ENCODE measurements around the gene MBOAT2. TPM values are rescaled to one million over a fixed set of nuclear protein-coding genes. Genes with fewer than 3 reads are reported as not detected.

MBOAT2 gene
- total and polyA plus RNA-seq, 2 experiments from 2014 or later: 15.9 to 22.7 TPM

DNA sequence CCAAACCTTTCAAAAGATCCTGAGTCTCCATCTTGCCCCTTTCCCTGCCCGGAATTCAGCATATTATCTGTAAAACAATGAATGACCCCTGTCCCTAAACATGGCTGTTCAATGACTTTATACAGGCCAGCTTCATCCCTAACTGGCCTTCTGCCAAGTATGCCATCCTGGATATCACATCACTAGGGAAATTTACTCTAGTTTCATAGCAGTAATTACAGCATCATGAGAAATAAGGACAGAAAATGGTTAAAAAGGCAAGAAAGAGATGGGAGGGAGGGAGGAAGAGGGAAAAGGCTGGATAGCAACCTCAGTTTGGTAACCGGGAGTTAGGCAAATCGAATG is 4.4 kb downstream of the MBOAT2 start:
- no peak overlapping the region for H3K4me3 Mint-ChIP-seq
- H3K4me1 ChIP-seq (ENCODE audit: insufficient read depth): peaks cover 29% of the 10 kb centered on the region
- H4K20me1 ChIP-seq (replicated peaks; ENCODE audit: insufficient read depth): peaks cover 31% of the 10 kb centered on the region
- H3K27me3 ChIP-seq (ENCODE audit: insufficient read depth): peaks cover 16% of the 10 kb centered on the region; the same call in 1 of the 2 replicates
- H3K4me2 ChIP-seq: peak overlapping the region; percentile 25; the same call in 1 of the 2 replicates
- no peak overlapping the region for H2AFZ ChIP-seq
- peaks cover 12% of the 10 kb centered on the region for H3K27me3 Mint-ChIP-seq (ENCODE audit: insufficient read depth, low read depth, poor library complexity)
- H3K36me3 Mint-ChIP-seq (ENCODE audit: low read depth): no peaks in the 10 kb centered on the region
- H3K36me3 ChIP-seq (ENCODE audit: insufficient read depth): no peaks in the 10 kb centered on the region
- H3K9me2 ChIP-seq (ENCODE audit: insufficient read depth): no peaks in the 10 kb centered on the region
- peaks cover 52% of the 10 kb centered on the region for H3K4me1 Mint-ChIP-seq
- H3K4me3 ChIP-seq: no peak overlapping the region
- H3K9me3 Mint-ChIP-seq: no peaks in the 10 kb centered on the region
- ATAC-seq (no peak), DNase-seq (ENCODE audit: low spot score) (no peak)
- peaks cover 80% of the 10 kb centered on the region for H3K79me2 ChIP-seq (replicated peaks; ENCODE audit: insufficient read depth)
- TF ChIP-seq JUNB (IDR thresholded peaks at IDR 0.05; ENCODE audit: unreplicated experiment) (no peak), ZNF331 (CRISPR knock-in tag; IDR thresholded peaks at IDR 0.05; ENCODE audit: low read depth) (no peak), EZH2 (IDR thresholded peaks at IDR 0.05; ENCODE audit: low read depth, unreplicated experiment) (no peak), CREB1 (CRISPR knock-in tag; IDR thresholded peaks at IDR 0.05; ENCODE audit: low read depth) (no peak), POLR2AphosphoS5 (IDR thresholded peaks at IDR 0.05; ENCODE audit: low read depth) (no peak), EZH2phosphoT487 (IDR thresholded peaks at IDR 0.05; ENCODE audit: unreplicated experiment) (no peak), ZNF114 (CRISPR knock-in tag; IDR thresholded peaks at IDR 0.05) (no peak), STAT1 (IDR thresholded peaks at IDR 0.05; ENCODE audit: unreplicated experiment) (no peak), NANOG (IDR thresholded peaks at IDR 0.05; ENCODE audit: borderline replicate concordance) (no peak)
- TF ChIP-seq, protein P1, sequence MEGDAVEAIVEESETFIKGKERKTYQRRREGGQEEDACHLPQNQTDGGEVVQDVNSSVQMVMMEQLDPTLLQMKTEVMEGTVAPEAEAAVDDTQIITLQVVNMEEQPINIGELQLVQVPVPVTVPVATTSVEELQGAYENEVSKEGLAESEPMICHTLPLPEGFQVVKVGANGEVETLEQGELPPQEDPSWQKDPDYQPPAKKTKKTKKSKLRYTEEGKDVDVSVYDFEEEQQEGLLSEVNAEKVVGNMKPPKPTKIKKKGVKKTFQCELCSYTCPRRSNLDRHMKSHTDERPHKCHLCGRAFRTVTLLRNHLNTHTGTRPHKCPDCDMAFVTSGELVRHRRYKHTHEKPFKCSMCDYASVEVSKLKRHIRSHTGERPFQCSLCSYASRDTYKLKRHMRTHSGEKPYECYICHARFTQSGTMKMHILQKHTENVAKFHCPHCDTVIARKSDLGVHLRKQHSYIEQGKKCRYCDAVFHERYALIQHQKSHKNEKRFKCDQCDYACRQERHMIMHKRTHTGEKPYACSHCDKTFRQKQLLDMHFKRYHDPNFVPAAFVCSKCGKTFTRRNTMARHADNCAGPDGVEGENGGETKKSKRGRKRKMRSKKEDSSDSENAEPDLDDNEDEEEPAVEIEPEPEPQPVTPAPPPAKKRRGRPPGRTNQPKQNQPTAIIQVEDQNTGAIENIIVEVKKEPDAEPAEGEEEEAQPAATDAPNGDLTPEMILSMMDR (conservative IDR thresholded peaks at IDR 0.05; ENCODE audit: low read depth in 2 of 2): no peak
- TF ChIP-seq, protein P2, sequence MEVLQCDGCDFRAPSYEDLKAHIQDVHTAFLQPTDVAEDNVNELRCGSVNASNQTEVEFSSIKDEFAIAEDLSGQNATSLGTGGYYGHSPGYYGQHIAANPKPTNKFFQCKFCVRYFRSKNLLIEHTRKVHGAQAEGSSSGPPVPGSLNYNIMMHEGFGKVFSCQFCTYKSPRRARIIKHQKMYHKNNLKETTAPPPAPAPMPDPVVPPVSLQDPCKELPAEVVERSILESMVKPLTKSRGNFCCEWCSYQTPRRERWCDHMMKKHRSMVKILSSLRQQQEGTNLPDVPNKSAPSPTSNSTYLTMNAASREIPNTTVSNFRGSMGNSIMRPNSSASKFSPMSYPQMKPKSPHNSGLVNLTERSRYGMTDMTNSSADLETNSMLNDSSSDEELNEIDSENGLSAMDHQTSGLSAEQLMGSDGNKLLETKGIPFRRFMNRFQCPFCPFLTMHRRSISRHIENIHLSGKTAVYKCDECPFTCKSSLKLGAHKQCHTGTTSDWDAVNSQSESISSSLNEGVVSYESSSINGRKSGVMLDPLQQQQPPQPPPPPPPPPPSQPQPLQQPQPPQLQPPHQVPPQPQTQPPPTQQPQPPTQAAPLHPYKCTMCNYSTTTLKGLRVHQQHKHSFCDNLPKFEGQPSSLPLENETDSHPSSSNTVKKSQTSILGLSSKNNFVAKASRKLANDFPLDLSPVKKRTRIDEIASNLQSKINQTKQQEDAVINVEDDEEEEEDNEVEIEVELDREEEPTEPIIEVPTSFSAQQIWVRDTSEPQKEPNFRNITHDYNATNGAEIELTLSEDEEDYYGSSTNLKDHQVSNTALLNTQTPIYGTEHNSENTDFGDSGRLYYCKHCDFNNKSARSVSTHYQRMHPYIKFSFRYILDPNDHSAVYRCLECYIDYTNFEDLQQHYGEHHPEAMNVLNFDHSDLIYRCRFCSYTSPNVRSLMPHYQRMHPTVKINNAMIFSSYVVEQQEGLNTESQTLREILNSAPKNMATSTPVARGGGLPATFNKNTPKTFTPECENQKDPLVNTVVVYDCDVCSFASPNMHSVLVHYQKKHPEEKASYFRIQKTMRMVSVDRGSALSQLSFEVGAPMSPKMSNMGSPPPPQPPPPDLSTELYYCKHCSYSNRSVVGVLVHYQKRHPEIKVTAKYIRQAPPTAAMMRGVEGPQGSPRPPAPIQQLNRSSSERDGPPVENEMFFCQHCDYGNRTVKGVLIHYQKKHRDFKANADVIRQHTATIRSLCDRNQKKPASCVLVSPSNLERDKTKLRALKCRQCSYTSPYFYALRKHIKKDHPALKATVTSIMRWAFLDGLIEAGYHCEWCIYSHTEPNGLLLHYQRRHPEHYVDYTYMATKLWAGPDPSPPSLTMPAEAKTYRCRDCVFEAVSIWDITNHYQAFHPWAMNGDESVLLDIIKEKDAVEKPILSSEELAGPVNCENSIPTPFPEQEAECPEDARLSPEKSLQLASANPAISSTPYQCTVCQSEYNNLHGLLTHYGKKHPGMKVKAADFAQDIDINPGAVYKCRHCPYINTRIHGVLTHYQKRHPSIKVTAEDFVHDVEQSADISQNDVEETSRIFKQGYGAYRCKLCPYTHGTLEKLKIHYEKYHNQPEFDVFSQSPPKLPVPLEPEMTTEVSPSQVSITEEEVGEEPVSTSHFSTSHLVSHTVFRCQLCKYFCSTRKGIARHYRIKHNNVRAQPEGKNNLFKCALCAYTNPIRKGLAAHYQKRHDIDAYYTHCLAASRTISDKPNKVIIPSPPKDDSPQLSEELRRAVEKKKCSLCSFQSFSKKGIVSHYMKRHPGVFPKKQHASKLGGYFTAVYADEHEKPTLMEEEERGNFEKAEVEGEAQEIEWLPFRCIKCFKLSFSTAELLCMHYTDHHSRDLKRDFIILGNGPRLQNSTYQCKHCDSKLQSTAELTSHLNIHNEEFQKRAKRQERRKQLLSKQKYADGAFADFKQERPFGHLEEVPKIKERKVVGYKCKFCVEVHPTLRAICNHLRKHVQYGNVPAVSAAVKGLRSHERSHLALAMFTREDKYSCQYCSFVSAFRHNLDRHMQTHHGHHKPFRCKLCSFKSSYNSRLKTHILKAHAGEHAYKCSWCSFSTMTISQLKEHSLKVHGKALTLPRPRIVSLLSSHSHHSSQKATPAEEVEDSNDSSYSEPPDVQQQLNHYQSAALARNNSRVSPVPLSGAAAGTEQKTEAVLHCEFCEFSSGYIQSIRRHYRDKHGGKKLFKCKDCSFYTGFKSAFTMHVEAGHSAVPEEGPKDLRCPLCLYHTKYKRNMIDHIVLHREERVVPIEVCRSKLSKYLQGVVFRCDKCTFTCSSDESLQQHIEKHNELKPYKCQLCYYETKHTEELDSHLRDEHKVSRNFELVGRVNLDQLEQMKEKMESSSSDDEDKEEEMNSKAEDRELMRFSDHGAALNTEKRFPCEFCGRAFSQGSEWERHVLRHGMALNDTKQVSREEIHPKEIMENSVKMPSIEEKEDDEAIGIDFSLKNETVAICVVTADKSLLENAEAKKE (CRISPR knock-in tag; IDR thresholded peaks at IDR 0.05): no peak
- TF ChIP-seq, protein P3, sequence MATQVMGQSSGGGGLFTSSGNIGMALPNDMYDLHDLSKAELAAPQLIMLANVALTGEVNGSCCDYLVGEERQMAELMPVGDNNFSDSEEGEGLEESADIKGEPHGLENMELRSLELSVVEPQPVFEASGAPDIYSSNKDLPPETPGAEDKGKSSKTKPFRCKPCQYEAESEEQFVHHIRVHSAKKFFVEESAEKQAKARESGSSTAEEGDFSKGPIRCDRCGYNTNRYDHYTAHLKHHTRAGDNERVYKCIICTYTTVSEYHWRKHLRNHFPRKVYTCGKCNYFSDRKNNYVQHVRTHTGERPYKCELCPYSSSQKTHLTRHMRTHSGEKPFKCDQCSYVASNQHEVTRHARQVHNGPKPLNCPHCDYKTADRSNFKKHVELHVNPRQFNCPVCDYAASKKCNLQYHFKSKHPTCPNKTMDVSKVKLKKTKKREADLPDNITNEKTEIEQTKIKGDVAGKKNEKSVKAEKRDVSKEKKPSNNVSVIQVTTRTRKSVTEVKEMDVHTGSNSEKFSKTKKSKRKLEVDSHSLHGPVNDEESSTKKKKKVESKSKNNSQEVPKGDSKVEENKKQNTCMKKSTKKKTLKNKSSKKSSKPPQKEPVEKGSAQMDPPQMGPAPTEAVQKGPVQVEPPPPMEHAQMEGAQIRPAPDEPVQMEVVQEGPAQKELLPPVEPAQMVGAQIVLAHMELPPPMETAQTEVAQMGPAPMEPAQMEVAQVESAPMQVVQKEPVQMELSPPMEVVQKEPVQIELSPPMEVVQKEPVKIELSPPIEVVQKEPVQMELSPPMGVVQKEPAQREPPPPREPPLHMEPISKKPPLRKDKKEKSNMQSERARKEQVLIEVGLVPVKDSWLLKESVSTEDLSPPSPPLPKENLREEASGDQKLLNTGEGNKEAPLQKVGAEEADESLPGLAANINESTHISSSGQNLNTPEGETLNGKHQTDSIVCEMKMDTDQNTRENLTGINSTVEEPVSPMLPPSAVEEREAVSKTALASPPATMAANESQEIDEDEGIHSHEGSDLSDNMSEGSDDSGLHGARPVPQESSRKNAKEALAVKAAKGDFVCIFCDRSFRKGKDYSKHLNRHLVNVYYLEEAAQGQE (IDR thresholded peaks at IDR 0.05; ENCODE audit: unreplicated experiment): no peak
- TF ChIP-seq, protein P4, sequence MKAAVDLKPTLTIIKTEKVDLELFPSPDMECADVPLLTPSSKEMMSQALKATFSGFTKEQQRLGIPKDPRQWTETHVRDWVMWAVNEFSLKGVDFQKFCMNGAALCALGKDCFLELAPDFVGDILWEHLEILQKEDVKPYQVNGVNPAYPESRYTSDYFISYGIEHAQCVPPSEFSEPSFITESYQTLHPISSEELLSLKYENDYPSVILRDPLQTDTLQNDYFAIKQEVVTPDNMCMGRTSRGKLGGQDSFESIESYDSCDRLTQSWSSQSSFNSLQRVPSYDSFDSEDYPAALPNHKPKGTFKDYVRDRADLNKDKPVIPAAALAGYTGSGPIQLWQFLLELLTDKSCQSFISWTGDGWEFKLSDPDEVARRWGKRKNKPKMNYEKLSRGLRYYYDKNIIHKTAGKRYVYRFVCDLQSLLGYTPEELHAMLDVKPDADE (IDR thresholded peaks at IDR 0.05): no peak
- H3K27ac ChIP-seq (ENCODE audit: low read depth): no peak overlapping the region
- H3K27ac Mint-ChIP-seq: no peak overlapping the region
- 0 out of 2 replicates have a peak, but pooled peaks cover 4% of the 10 kb centered on the region for H3F3A ChIP-seq (replicated peaks; ENCODE audit: low read depth)

Measured in GM23338 (cell line).